WTC11 (cell line): ENCODE measurements around the gene LTBR. TPM values are rescaled to one million over a fixed set of nuclear protein-coding genes. Genes with fewer than 3 reads are reported as not detected.
A peak's percentile ranks its signal among the peaks of the same experiment; 100 is the strongest.

Experiments
- ATAC-seq: fragments of 200-7000 bp; cut with Tn5 transposase; 2 replicates; pipeline ENCODE4 v1.10.0; 2021; ENCODE audit warnings: mild to moderate bottlenecking, moderate library complexity
- CTCF ChIA-PET: fragments of 300-600 bp; sonication (Branson Sonifier 250); formaldehyde crosslinking; loops from one replicate; lab custom pipeline; 2021; ENCODE audit warnings: antibody characterized with exemption; lab: Charles Lee
- POLR2A ChIA-PET: fragments of 350-600 bp; sonication (Branson Sonifier 250); formaldehyde crosslinking; loops from one replicate; lab custom pipeline; 2021; ENCODE audit warnings: antibody characterized with exemption; lab: Charles Lee
- DNase-seq: peaks from one replicate; pipeline ENCODE4 v3.0.0; 2021; ENCODE audit warnings: low spot score
- H3K27ac Mint-ChIP-seq: 2 replicates; pipeline ENCODE4 v1.8.0; 2021; ENCODE audit warnings: mixed read lengths
- H3K27me3 Mint-ChIP-seq: 2 replicates; pipeline ENCODE4 v1.8.0; 2021; ENCODE audit warnings: low read depth, mild to moderate bottlenecking, moderate library complexity, mixed read lengths
- H3K36me3 Mint-ChIP-seq: 2 replicates; pipeline ENCODE4 v1.8.0; 2021; ENCODE audit warnings: mixed read lengths
- H3K4me1 Mint-ChIP-seq: 2 replicates; pipeline ENCODE4 v1.8.0; 2022; ENCODE audit warnings: mixed read lengths
- H3K4me3 Mint-ChIP-seq: 2 replicates; pipeline ENCODE4 v1.8.0; 2021; ENCODE audit warnings: mild to moderate bottlenecking, moderate library complexity, mixed read lengths
- H3K9me3 Mint-ChIP-seq: 2 replicates; pipeline ENCODE4 v1.8.0; 2021; ENCODE audit warnings: mixed read lengths
- CREB1 ChIP-seq: sonication (generic); formaldehyde crosslinking; IDR thresholded peaks from 2 replicates; pipeline ENCODE4 v1.8.0; 2023; ENCODE audit warnings: mild to moderate bottlenecking, missing genetic modification reagents
- GRHL2 ChIP-seq: fragments of 250-450 bp; sonication (Bioruptor Pico); IDR thresholded peaks from 2 replicates; pipeline ENCODE4 v1.8.0; 2022; ENCODE audit warnings: mild to moderate bottlenecking, moderate library complexity; ENCODE audit not compliant: insufficient replicate concordance, severe bottlenecking
- JAZF1 ChIP-seq: fragments of 250-450 bp; sonication (Bioruptor Pico); IDR thresholded peaks from 2 replicates; pipeline ENCODE4 v1.9.0; 2021; ENCODE audit warnings: moderate library complexity, mild to moderate bottlenecking, inconsistent platforms
- NFYB ChIP-seq: sonication (generic); formaldehyde crosslinking; conservative IDR thresholded peaks from 2 replicates; pipeline ENCODE4 v1.8.0; 2022; ENCODE audit warnings: low read depth, missing genetic modification reagents
- RORB ChIP-seq: fragments of 250-450 bp; sonication (Bioruptor Pico); IDR thresholded peaks from 2 replicates; pipeline ENCODE4 v1.9.0; 2021; ENCODE audit warnings: mild to moderate bottlenecking
- ZNF121 ChIP-seq: sonication (generic); formaldehyde crosslinking; IDR thresholded peaks from 2 replicates; pipeline ENCODE4 v1.8.0; 2023; ENCODE audit warnings: missing genetic modification reagents
- ZNF232 ChIP-seq: sonication (generic); formaldehyde crosslinking; IDR thresholded peaks from 2 replicates; pipeline ENCODE4 v1.8.0; 2022; ENCODE audit warnings: mild to moderate bottlenecking, missing genetic modification reagents
- ZNF423 ChIP-seq: fragments of 250-450 bp; sonication (Bioruptor Pico); IDR thresholded peaks from 2 replicates; pipeline ENCODE4 v2.1.2; 2022; ENCODE audit warnings: mild to moderate bottlenecking, moderate library complexity
- total RNA-seq: library from RNA; stranded (reverse); gene quantifications from 3 replicates; pipeline ENCODE4 v1.2.3, GENCODE V29; 2021
- TF ChIP-seq, protein P1 (sequence below): sonication (generic); formaldehyde crosslinking; IDR thresholded peaks from 2 replicates; pipeline ENCODE4 v1.8.1; 2023; ENCODE audit warnings: mild to moderate bottlenecking, missing genetic modification reagents, moderate library complexity
- TF ChIP-seq, protein P2 (sequence below): sonication (generic); formaldehyde crosslinking; IDR thresholded peaks from 2 replicates; pipeline ENCODE4 v1.8.1; 2023; ENCODE audit warnings: mild to moderate bottlenecking, missing genetic modification reagents, moderate library complexity
- TF ChIP-seq, protein P3 (sequence below): sonication (generic); formaldehyde crosslinking; IDR thresholded peaks from 2 replicates; pipeline ENCODE4 v1.8.0; 2022; ENCODE audit warnings: missing genetic modification reagents
- TF ChIP-seq, protein P4 (sequence below): sonication (generic); formaldehyde crosslinking; IDR thresholded peaks from 2 replicates; pipeline ENCODE4 v1.8.0; 2023; ENCODE audit warnings: missing genetic modification reagents, mild to moderate bottlenecking, borderline replicate concordance

The LTBR gene
- total RNA-seq, 1 experiment from 2014 or later, result 4.0 TPM

DNA sequence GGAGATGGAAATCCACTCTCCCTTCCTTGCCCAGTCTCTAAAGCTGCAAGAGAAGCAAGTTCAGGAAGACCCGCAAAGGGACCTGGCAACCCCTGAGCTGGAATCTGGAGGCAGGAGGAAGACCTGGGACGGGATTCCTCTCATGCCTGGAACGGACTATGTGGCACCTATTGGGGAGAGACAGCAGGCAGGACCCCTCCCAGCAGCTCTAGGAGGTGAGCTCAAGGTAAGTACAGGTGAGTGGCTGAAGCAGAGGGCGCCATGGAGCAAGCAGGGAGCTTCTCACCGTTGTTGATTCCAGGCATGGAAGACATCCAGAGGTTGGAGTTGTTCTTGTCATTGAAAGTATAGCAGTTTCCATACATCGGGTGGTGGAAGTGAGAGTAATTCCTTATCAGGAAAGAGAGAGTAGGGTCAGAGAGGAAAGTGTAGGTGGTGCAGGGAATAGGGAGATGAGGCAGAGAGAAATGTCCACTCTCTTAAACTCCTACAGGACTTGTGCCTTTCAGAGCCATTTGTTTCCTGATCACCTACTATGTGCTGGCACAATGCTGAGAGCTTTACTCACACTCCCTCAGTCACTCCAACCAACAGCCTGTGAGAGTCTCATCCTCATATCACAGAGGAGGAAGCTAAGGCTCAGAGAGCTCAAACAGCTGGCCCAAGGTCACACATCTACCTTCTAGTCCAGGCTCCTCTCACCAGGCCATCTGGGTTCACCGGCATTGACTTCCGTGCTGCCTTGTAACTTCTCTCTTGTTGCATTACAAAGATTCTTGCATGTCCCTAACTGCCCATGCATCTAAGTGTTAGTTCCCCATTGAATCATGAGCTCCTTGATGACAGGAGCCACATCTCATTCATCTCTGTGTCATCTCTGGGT, 28.2 kb upstream of the LTBR start:
- Mint-ChIP-seq H3K4me1 (peaks cover 25% of the 10 kb centered on the region), H3K27me3 (no peaks in the 10 kb centered on the region), H3K4me3 (no peak overlapping the region), H3K36me3 (peaks cover 50% of the 10 kb centered on the region), H3K9me3 (no peaks in the 10 kb centered on the region), H3K27ac (peak overlapping the region; percentile 34; the same call in 1 of the 2 replicates)
- TF ChIP-seq, protein P1, sequence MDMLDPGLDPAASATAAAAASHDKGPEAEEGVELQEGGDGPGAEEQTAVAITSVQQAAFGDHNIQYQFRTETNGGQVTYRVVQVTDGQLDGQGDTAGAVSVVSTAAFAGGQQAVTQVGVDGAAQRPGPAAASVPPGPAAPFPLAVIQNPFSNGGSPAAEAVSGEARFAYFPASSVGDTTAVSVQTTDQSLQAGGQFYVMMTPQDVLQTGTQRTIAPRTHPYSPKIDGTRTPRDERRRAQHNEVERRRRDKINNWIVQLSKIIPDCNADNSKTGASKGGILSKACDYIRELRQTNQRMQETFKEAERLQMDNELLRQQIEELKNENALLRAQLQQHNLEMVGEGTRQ (CRISPR knock-in tag), result no peak
- TF ChIP-seq CREB1 (CRISPR knock-in tag) (no peak), GRHL2 (CRISPR knock-in tag) (no peak), RORB (no peak), ZNF423 (0 out of 2 replicates have a peak, but pooled peaks have one; percentile 27), JAZF1 (CRISPR knock-in tag) (no peak), ZNF121 (CRISPR knock-in tag) (no peak), ZNF232 (no peak)
- TF ChIP-seq, protein P2, sequence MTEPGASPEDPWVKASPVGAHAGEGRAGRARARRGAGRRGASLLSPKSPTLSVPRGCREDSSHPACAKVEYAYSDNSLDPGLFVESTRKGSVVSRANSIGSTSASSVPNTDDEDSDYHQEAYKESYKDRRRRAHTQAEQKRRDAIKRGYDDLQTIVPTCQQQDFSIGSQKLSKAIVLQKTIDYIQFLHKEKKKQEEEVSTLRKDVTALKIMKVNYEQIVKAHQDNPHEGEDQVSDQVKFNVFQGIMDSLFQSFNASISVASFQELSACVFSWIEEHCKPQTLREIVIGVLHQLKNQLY, result no peak
- TF ChIP-seq, protein P3, sequence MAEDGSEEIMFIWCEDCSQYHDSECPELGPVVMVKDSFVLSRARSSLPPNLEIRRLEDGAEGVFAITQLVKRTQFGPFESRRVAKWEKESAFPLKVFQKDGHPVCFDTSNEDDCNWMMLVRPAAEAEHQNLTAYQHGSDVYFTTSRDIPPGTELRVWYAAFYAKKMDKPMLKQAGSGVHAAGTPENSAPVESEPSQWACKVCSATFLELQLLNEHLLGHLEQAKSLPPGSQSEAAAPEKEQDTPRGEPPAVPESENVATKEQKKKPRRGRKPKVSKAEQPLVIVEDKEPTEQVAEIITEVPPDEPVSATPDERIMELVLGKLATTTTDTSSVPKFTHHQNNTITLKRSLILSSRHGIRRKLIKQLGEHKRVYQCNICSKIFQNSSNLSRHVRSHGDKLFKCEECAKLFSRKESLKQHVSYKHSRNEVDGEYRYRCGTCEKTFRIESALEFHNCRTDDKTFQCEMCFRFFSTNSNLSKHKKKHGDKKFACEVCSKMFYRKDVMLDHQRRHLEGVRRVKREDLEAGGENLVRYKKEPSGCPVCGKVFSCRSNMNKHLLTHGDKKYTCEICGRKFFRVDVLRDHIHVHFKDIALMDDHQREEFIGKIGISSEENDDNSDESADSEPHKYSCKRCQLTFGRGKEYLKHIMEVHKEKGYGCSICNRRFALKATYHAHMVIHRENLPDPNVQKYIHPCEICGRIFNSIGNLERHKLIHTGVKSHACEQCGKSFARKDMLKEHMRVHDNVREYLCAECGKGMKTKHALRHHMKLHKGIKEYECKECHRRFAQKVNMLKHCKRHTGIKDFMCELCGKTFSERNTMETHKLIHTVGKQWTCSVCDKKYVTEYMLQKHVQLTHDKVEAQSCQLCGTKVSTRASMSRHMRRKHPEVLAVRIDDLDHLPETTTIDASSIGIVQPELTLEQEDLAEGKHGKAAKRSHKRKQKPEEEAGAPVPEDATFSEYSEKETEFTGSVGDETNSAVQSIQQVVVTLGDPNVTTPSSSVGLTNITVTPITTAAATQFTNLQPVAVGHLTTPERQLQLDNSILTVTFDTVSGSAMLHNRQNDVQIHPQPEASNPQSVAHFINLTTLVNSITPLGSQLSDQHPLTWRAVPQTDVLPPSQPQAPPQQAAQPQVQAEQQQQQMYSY (CRISPR knock-in tag), result peak; percentile 98
- ATAC-seq, result peak; percentile 96
- peak; percentile 73 for DNase-seq
- POLR2A ChIA-PET, result interaction anchor here (0.6 to 2.2 kb wide), 7 partner anchors 11 to 115 kb away, joined by 3 to 14 read pairs (median 7); partner anchors contain the start of genes SCNN1A, TNFRSF1A and VAMP1
- CTCF ChIA-PET, result interaction anchor here (0.6 to 5.6 kb wide), 30 partner anchors 9 to 269 kb away, joined by 3 to 68 read pairs (median 4); partner anchors contain the start of genes LTBR, MRPL51, SCNN1A and TNFRSF1A

DNA sequence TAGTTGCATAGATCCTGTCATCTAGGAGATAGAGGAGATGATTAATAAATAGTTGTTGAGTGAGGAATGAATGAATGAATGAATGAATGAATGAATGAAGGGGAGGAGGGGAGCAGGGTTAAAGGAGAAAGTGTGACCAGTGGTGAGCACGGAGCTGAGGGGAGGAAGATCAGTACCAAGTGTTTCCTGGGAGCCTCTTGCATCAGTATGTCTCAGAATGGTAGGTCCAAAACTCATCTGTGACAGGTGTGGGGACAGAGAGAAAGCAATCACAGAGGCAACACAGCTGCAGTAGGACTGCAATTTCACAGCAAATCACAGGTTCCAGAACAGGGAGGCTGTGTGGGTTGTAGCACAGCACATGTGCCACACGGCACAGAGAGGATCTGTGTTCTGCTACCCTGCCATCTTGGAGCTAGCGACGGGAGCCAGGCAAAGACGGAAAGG, 27.6 kb upstream of the LTBR start:
- 0 out of 2 replicates have a peak overlapping the region, but pooled peaks have one; percentile 34 for H3K27ac Mint-ChIP-seq
- H3K27me3 Mint-ChIP-seq, result no peaks in the 10 kb centered on the region
- no peak overlapping the region for H3K4me3 Mint-ChIP-seq
- H3K36me3 Mint-ChIP-seq, result peaks cover 50% of the 10 kb centered on the region
- DNase-seq (no peak), ATAC-seq (no peak)
- CTCF ChIA-PET, result interaction anchor here (0.5 to 5.6 kb wide), 13 partner anchors 8 to 109 kb away, joined by 3 to 68 read pairs (median 10); partner anchors contain the start of genes LTBR, SCNN1A and TNFRSF1A
- H3K9me3 Mint-ChIP-seq, result no peaks in the 10 kb centered on the region
- POLR2A ChIA-PET, result interaction anchor here (0.6 to 2.2 kb wide), 5 partner anchors 12 to 28 kb away, joined by 3 to 14 read pairs (median 8); partner anchors contain the start of genes SCNN1A and TNFRSF1A
- H3K4me1 Mint-ChIP-seq, result peaks cover 25% of the 10 kb centered on the region
- TF ChIP-seq, protein P2, result no peak
- TF ChIP-seq NFYB, result no peak
- TF ChIP-seq, protein P4, sequence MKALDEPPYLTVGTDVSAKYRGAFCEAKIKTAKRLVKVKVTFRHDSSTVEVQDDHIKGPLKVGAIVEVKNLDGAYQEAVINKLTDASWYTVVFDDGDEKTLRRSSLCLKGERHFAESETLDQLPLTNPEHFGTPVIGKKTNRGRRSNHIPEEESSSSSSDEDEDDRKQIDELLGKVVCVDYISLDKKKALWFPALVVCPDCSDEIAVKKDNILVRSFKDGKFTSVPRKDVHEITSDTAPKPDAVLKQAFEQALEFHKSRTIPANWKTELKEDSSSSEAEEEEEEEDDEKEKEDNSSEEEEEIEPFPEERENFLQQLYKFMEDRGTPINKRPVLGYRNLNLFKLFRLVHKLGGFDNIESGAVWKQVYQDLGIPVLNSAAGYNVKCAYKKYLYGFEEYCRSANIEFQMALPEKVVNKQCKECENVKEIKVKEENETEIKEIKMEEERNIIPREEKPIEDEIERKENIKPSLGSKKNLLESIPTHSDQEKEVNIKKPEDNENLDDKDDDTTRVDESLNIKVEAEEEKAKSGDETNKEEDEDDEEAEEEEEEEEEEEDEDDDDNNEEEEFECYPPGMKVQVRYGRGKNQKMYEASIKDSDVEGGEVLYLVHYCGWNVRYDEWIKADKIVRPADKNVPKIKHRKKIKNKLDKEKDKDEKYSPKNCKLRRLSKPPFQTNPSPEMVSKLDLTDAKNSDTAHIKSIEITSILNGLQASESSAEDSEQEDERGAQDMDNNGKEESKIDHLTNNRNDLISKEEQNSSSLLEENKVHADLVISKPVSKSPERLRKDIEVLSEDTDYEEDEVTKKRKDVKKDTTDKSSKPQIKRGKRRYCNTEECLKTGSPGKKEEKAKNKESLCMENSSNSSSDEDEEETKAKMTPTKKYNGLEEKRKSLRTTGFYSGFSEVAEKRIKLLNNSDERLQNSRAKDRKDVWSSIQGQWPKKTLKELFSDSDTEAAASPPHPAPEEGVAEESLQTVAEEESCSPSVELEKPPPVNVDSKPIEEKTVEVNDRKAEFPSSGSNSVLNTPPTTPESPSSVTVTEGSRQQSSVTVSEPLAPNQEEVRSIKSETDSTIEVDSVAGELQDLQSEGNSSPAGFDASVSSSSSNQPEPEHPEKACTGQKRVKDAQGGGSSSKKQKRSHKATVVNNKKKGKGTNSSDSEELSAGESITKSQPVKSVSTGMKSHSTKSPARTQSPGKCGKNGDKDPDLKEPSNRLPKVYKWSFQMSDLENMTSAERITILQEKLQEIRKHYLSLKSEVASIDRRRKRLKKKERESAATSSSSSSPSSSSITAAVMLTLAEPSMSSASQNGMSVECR (CRISPR knock-in tag), result no peak
